Gastrocnemius medialis (tissue), 4 donors: ENCODE results near the gene LCN2. TPM values are rescaled to one million over a fixed set of nuclear protein-coding genes. Genes with fewer than 3 reads are reported as not detected.

ENCODE experiments used
- ATAC-seq, 2 donors: fragments of 150-250 bp; one replicate each; pipeline ENCODE4 v1.9.1; 2016
- DNase-seq, 2 donors: peaks; one replicate each; pipeline ENCODE4 v3.0.0-alpha.2; 2019
- H3K27ac ChIP-seq, 4 donors: fragments of 200-600 bp; sonication (generic); 1 replicate in 1 of 4; 2 replicates in 3 of 4; pipeline ENCODE4 v1.5.1; 2016 to 2018; ENCODE audit warnings: mild to moderate bottlenecking in 2 of 4, moderate library complexity in 1 of 4
- H3K27me3 ChIP-seq, 3 donors: fragments of 200-600 bp; sonication (generic) in 2 of 3; 1 replicate in 1 of 3; 2 replicates in 2 of 3; pipeline versions ENCODE4 v1.5.1 to v1.6.0; 2016 to 2019; ENCODE audit warnings: mild to moderate bottlenecking in 1 of 3, moderate library complexity in 1 of 3
- H3K36me3 ChIP-seq, 2 donors: fragments of 200-600 bp; sonication (generic) in 1 of 2; one replicate each; pipeline ENCODE4 v1.5.1; 2017 to 2018
- H3K4me1 ChIP-seq, 2 donors: fragments of 200-600 bp; sonication (generic) in 1 of 2; one replicate each; pipeline ENCODE4 v1.5.1; 2016 to 2017; ENCODE audit warnings: mild to moderate bottlenecking in 2 of 2
- H3K4me3 ChIP-seq, 4 donors: fragments of 200-600 bp; sonication (generic) in 3 of 4; 1 replicate in 1 of 4; 2 replicates in 3 of 4; pipeline ENCODE4 v1.5.1; 2016 to 2019; ENCODE audit warnings: mild to moderate bottlenecking in 2 of 4
- H3K9me3 ChIP-seq, 3 donors: fragments of 200-600 bp; sonication (generic) in 2 of 3; 1 replicate in 1 of 3; 2 replicates in 2 of 3; pipeline ENCODE4 v1.5.1; 2016 to 2019
- POLR2A ChIP-seq, 2 donors: fragments of 450-650 bp; IDR thresholded peaks; one replicate each; pipeline ENCODE4 v1.6.1; 2017; ENCODE audit warnings: antibody characterized with exemption in 2 of 2, mild to moderate bottlenecking in 2 of 2, moderate library complexity in 2 of 2
- in situ Hi-C, 4 donors: fragments of 200-750 bp; cut with MboI; loops; one replicate each; pipeline versions ENCODE4 v1.15.0 to v1.8.0; 2017; ENCODE audit warnings: low sequenced_read_pairs in 4 of 4
- intact Hi-C: fragments of 100-400 bp; cut with DNase I; formaldehyde crosslinking; loops from one replicate; pipeline ENCODE4 v1.15.1; 2023; ENCODE audit warnings: low total_unique reads
- total RNA-seq, 4 donors: library from RNA; depleted of rRNA; stranded (reverse); fragments of >200 nt; gene quantifications; one replicate each; pipeline versions ENCODE4 v1.1.0 to v1.2.3, GENCODE V29; 2016
- TF ChIP-seq, protein P1 (sequence below), 5 experiments: fragments of 450-650 bp in 3 of 5; fragments of 200-600 bp in 2 of 5; sonication (generic) in 2 of 5; IDR thresholded peaks in 4 of 5; conservative IDR thresholded peaks in 1 of 5; 1 replicate in 4 of 5; 2 replicates in 1 of 5; pipeline ENCODE4 v1.5.1; 2016 to 2019; ENCODE audit warnings: antibody characterized with exemption in 5 of 5, mild to moderate bottlenecking in 3 of 5, moderate library complexity in 3 of 5

LCN2 gene
- total RNA-seq, 4 donors from 2014 or later: 1.00 TPM; not detected in 3

DNA sequence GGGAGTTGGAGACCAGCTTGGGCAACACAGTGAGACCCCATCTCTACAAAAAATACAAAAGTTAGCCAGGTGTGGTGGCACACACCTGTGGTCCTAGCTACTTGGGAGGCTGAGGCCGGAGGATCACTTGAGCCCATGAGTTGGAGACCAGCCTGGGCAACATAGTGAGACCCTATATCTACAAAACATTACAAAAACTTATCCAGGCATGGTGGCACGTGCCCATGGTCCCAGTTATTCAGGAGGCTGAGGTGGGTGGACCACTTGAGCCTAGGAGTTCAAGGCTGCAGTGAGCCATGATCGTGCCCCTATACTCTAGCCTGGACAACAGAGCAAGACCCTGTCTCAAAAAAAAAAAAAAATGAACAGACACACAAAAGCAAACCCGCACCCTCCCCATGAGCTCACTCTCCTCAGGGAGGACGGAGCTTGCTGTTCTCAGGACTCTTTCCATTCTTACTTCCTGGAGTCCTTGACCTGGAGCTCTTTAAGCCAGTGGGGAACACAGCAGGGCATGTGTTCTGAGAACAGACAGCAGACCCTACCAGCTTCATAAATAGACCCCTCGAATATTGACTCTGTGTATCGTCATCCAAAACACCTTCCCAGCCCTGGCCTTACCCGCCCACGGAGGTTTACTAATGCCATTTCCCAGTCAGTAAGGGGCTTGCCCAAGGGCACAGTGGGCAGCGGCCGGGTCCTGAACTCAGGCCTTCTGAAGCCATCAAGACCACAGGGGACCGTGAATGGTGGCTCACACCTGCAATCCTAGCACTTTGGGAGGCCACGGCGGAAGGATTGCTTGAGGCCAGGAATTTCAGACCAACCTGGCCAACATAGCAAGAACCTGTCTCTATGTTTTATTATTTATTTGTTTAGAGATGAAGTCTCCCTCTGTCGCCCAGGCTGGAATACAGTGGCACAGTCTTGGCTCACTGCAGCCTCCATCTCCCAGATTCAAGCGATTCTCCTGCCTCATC is 32.9 kb upstream of the LCN2 start:
- intact Hi-C loops: loop anchor here (5.0 kb wide), 2 partner anchors 34 to 174 kb away; no protein-coding TSS in a partner anchor
- peaks cover 0 to 11% of the 10 kb centered on the region in 2 donors for H3K36me3 ChIP-seq
- ATAC-seq: no peak

DNA sequence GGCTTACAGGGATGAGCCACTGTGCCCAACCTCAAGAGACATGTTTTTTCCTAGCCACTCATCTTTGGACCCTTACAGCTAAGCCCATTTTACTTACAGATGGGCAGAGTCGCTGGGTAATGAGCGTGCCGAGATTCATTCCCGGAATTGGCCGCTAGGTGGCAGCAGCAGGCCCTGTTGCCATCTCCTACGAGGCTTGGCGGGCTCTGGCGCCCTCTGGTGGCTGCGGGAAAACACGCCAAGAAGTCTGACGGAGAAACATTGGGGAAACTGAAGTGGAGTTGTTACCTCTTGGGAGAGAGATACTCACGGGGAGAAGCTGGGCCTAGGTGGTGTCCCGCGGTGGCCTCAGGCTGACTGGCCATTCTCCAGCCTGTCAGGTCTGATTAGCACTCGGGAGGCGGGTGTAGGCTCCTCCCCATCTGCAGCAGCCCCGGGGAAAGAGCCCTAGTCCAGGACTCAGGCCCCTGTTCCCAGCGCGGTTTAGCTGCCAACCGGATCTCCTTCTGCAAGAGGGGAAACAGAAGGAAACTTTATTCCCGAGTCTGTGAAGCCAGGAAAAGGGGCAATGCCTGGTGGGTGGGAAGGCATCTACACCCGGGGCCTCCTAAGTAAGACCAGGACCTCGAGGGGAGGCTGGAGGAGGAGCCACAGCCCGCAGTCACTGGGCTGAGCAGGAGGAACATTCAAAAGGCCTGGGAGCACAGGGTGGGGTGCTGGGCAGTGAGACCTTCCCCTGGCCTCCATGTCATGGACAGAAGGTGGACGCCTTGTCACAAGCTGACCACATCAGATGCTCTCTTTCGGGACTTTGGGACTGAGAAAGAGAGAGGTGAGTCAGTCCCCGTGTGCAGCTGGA is 31.4 kb upstream of the LCN2 start:
- Histone ChIP-seq H3K4me1 (peaks cover 8 to 10% of the 10 kb centered on the region in 2 donors), H3K27me3 (no peaks in the 10 kb centered on the region), H3K9me3 (no peaks in the 10 kb centered on the region), H3K36me3 (peaks cover 0 to 21% of the 10 kb centered on the region in 2 donors), H3K27ac (peak overlapping the region in 1 of 4 donors; percentile 29), H3K4me3 (no peak overlapping the region)
- in situ Hi-C loops: loop anchor here in 3 of 4 donors (10.0 to 25.0 kb wide), 2 partner anchors 156 to 163 kb away; no protein-coding TSS in a partner anchor
- TF ChIP-seq, protein P1, sequence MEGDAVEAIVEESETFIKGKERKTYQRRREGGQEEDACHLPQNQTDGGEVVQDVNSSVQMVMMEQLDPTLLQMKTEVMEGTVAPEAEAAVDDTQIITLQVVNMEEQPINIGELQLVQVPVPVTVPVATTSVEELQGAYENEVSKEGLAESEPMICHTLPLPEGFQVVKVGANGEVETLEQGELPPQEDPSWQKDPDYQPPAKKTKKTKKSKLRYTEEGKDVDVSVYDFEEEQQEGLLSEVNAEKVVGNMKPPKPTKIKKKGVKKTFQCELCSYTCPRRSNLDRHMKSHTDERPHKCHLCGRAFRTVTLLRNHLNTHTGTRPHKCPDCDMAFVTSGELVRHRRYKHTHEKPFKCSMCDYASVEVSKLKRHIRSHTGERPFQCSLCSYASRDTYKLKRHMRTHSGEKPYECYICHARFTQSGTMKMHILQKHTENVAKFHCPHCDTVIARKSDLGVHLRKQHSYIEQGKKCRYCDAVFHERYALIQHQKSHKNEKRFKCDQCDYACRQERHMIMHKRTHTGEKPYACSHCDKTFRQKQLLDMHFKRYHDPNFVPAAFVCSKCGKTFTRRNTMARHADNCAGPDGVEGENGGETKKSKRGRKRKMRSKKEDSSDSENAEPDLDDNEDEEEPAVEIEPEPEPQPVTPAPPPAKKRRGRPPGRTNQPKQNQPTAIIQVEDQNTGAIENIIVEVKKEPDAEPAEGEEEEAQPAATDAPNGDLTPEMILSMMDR (IDR thresholded peaks at IDR 0.05 in 4 of 5, conservative IDR thresholded peaks at IDR 0.05 in 1 of 5): peak; percentile 100
- no peak for TF ChIP-seq POLR2A (IDR thresholded peaks at IDR 0.05)
- ATAC-seq (peak; percentile 68 to 75), DNase-seq (peak; percentile 83 to 88)
- intact Hi-C loops: loop anchor here (5.0 kb wide), 2 partner anchors 36 to 176 kb away; no protein-coding TSS in a partner anchor

More for the DNA sequence above, 32.9 kb upstream of the LCN2 start:
- Histone ChIP-seq H3K27me3 (no peaks in the 10 kb centered on the region), H3K27ac (no peak overlapping the region), H3K9me3 (no peaks in the 10 kb centered on the region), H3K4me1 (peaks cover 13 to 20% of the 10 kb centered on the region in 2 donors), H3K4me3 (no peak overlapping the region)
- peak in 1 of 2 donors; percentile 13 for DNase-seq
- TF ChIP-seq POLR2A (IDR thresholded peaks at IDR 0.05): no peak
- TF ChIP-seq, protein P1 (IDR thresholded peaks at IDR 0.05 in 4 of 5, conservative IDR thresholded peaks at IDR 0.05 in 1 of 5): no peak
- in situ Hi-C loops: loop anchor here in 3 of 4 donors (10.0 to 25.0 kb wide), 2 partner anchors 154 to 162 kb away; no protein-coding TSS in a partner anchor

GRCh38 chr9:128118472-128118857 is 30.8 kb upstream of the LCN2 start:
- in situ Hi-C loops: loop anchor here in 3 of 4 donors (10.0 to 25.0 kb wide), 2 partner anchors 156 to 164 kb away; no protein-coding TSS in a partner anchor
- intact Hi-C loops: loop anchor here (5.0 kb wide), 2 partner anchors 36 to 176 kb away; no protein-coding TSS in a partner anchor
- TF ChIP-seq, protein P1 (IDR thresholded peaks at IDR 0.05 in 4 of 5, conservative IDR thresholded peaks at IDR 0.05 in 1 of 5): no peak
- TF ChIP-seq POLR2A (IDR thresholded peaks at IDR 0.05): no peak

More at GRCh38 chr9:128118472-128118857, 30.8 kb upstream of the LCN2 start:
- H3K36me3 ChIP-seq: peaks cover 0 to 26% of the 10 kb centered on the region in 2 donors
- no peaks in the 10 kb centered on the region for H3K27me3 ChIP-seq
- DNase-seq (no peak), ATAC-seq (no peak)
- no peak overlapping the region for H3K4me3 ChIP-seq
- peaks cover 8 to 10% of the 10 kb centered on the region in 2 donors for H3K4me1 ChIP-seq
- H3K9me3 ChIP-seq: no peaks in the 10 kb centered on the region
- no peak overlapping the region for H3K27ac ChIP-seq
